GM23338 (cell line): ENCODE data around the gene PSMB2. TPM values are rescaled to one million over a fixed set of nuclear protein-coding genes. Genes with fewer than 3 reads are reported as not detected.

Experiments used
- ATAC-seq: fragments of 200-7000 bp; cut with Tn5 transposase; 3 replicates; pipeline ENCODE4 v1.9.1; 2020
- DNase-seq: peaks from one replicate; pipeline ENCODE4 v3.0.0-alpha.2; 2015; ENCODE audit warnings: low spot score
- H2AFZ ChIP-seq: fragments of 200-600 bp; sonication (generic); 2 replicates; pipeline ENCODE4 v1.8.0; 2016; ENCODE audit warnings: antibody characterized with exemption, mild to moderate bottlenecking, moderate library complexity
- H3F3A ChIP-seq: fragments of 200-600 bp; sonication (generic); replicated peaks from 2 replicates; pipeline ENCODE4 v1.8.0; 2017; ENCODE audit warnings: antibody characterized with exemption, mixed run types, low read depth
- H3K27ac ChIP-seq: fragments of 200-600 bp; sonication (generic); 2 replicates; pipeline ENCODE4 v1.6.1; 2016; ENCODE audit warnings: low read depth
- H3K27me3 ChIP-seq: fragments of 200-600 bp; sonication (generic); 2 replicates; pipeline ENCODE4 v1.8.0; 2016; ENCODE audit warnings: mild to moderate bottlenecking, mixed run types, moderate library complexity; ENCODE audit not compliant: insufficient read depth
- H3K36me3 ChIP-seq: fragments of 200-600 bp; sonication (generic); 2 replicates; pipeline ENCODE4 v1.8.0; 2016; ENCODE audit warnings: mild to moderate bottlenecking; ENCODE audit not compliant: insufficient read depth
- H3K4me1 ChIP-seq: fragments of 200-600 bp; sonication (generic); 2 replicates; pipeline ENCODE4 v1.8.0; 2016; ENCODE audit warnings: mild to moderate bottlenecking, moderate library complexity; ENCODE audit not compliant: insufficient read depth
- H3K4me2 ChIP-seq: fragments of 200-600 bp; sonication (generic); 2 replicates; pipeline ENCODE4 v1.7.1; 2017; ENCODE audit warnings: mixed run types
- H3K4me3 ChIP-seq: fragments of 200-600 bp; sonication (generic); 2 replicates; pipeline ENCODE4 v1.6.1; 2016; ENCODE audit warnings: mixed run types
- H3K79me2 ChIP-seq: fragments of 200-600 bp; sonication (generic); replicated peaks from 2 replicates; pipeline ENCODE4 v1.8.0; 2017; ENCODE audit warnings: mild to moderate bottlenecking; ENCODE audit not compliant: insufficient read depth
- H3K9me2 ChIP-seq: fragments of 200-600 bp; sonication (generic); 2 replicates; pipeline ENCODE4 v1.8.0; 2017; ENCODE audit not compliant: insufficient read depth
- H4K20me1 ChIP-seq: fragments of 200-600 bp; sonication (generic); replicated peaks from 2 replicates; pipeline ENCODE4 v1.8.0; 2017; ENCODE audit warnings: mild to moderate bottlenecking; ENCODE audit not compliant: insufficient read depth
- H3K27ac Mint-ChIP-seq: 2 replicates; pipeline ENCODE4 v1.8.0; 2020; ENCODE audit warnings: inconsistent platforms, mild to moderate bottlenecking, moderate library complexity, mixed read lengths
- H3K27me3 Mint-ChIP-seq: 3 replicates; pipeline ENCODE4 v1.8.0; 2022; ENCODE audit warnings: low read depth, mild to moderate bottlenecking, moderate library complexity, mixed read lengths, inconsistent platforms; ENCODE audit not compliant: insufficient read depth, poor library complexity
- H3K36me3 Mint-ChIP-seq: 3 replicates; pipeline ENCODE4 v1.8.0; 2021; ENCODE audit warnings: low read depth, mild to moderate bottlenecking, inconsistent platforms, moderate library complexity, mixed read lengths
- H3K4me1 Mint-ChIP-seq: 3 replicates; pipeline ENCODE4 v1.8.0; 2020; ENCODE audit warnings: mild to moderate bottlenecking, inconsistent platforms, mixed read lengths
- H3K4me3 Mint-ChIP-seq: 3 replicates; pipeline ENCODE4 v1.8.0; 2021; ENCODE audit warnings: moderate library complexity, mild to moderate bottlenecking, inconsistent platforms, mixed read lengths
- H3K9me3 Mint-ChIP-seq: 3 replicates; pipeline ENCODE4 v1.8.0; 2020; ENCODE audit warnings: moderate library complexity, mild to moderate bottlenecking, inconsistent platforms, mixed read lengths
- CREB1 ChIP-seq: fragments of 250-450 bp; sonication (Bioruptor Pico); IDR thresholded peaks from 2 replicates; pipeline ENCODE4 v1.5.0; 2020; ENCODE audit warnings: low read depth, mild to moderate bottlenecking, moderate library complexity
- CTCF ChIP-seq, 2 experiments: fragments of 200-600 bp in 1 of 2; sonication (generic) in 1 of 2; conservative IDR thresholded peaks; 2 replicates each; pipeline versions ENCODE4 v1.5.1 to v1.6.1; 2016 to 2017; ENCODE audit warnings: antibody characterized with exemption in 2 of 2, low read depth in 2 of 2, mild to moderate bottlenecking in 2 of 2, moderate library complexity in 1 of 2
- POLR2AphosphoS5 ChIP-seq: IDR thresholded peaks from 2 replicates; pipeline ENCODE4 v1.6.1; 2016; ENCODE audit warnings: antibody characterized with exemption, low read depth
- polyA plus RNA-seq: library from polyadenylated mRNA; unstranded; fragments of >200 nt; fragmentation: Nextera tagmentation; extraction: Ambion mirVana; gene quantifications from 2 replicates; pipeline ENCODE4 v1.2.1, GENCODE V29; 2016
- total RNA-seq: library from RNA; depleted of rRNA; stranded (reverse); fragments of >200 nt; shearing (Covaris generic); gene quantifications from 2 replicates; pipeline ENCODE4 v1.2.3, GENCODE V29; 2014; rRNA removed
- TF ChIP-seq, protein P1 (sequence below): IDR thresholded peaks from one replicate; pipeline ENCODE4 v1.6.1; 2018; ENCODE audit warnings: antibody characterized with exemption; ENCODE audit not compliant: unreplicated experiment
- TF ChIP-seq, protein P2 (sequence below): IDR thresholded peaks from 2 replicates; pipeline ENCODE4 v1.6.1; 2016; ENCODE audit warnings: antibody characterized with exemption

Gene PSMB2
- total and polyA plus RNA-seq, 2 experiments from 2014 or later: 68.2 to 147 TPM

GRCh38 chr1:35554266-35555211, 86.8 kb downstream of the PSMB2 start:
- DNase-seq: peak; percentile 95
- H3K79me2 ChIP-seq: peaks cover 65% of the 10 kb centered on the region
- H3K4me2 ChIP-seq: peak overlapping the region; percentile 71

DNA sequence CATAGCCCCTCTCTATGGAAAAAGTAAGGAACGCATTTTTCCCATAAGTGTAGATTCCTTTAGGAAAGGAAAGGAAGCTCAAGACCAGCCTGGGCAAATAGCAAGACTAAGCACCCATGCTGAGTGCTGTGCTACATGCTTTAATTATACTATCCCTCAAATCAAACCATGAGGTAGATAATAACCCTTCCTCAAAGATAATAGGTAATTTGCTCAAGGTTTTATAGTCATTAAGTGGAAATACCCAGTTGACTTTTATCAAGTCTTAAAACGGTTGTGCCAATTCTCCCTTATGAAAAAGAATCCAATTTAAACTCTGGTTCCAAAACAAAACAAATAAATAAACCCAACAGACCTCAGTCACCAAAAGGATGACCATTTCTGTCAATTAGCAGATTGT, 87.5 kb downstream of the PSMB2 start:
- H3K4me3 ChIP-seq: peak overlapping the region; percentile 91
- no peak overlapping the region for H2AFZ ChIP-seq
- DNase-seq (no peak), ATAC-seq (no peak)
- no peaks in the 10 kb centered on the region for H3K27me3 ChIP-seq
- H3K9me2 ChIP-seq: no peaks in the 10 kb centered on the region
- H3K27ac ChIP-seq: peak overlapping the region; percentile 96
- no peaks in the 10 kb centered on the region for H4K20me1 ChIP-seq
- H3K4me1 Mint-ChIP-seq: peaks cover 41% of the 10 kb centered on the region
- H3K79me2 ChIP-seq: peaks cover 72% of the 10 kb centered on the region
- H3K27me3 Mint-ChIP-seq: peaks cover 13% of the 10 kb centered on the region
- H3K4me3 Mint-ChIP-seq: peak overlapping the region; percentile 98
- peaks cover 13% of the 10 kb centered on the region for H3F3A ChIP-seq
- H3K36me3 ChIP-seq: peaks cover 7% of the 10 kb centered on the region; the same call in 1 of the 2 replicates
- peaks cover 30% of the 10 kb centered on the region for H3K4me1 ChIP-seq
- peaks cover 43% of the 10 kb centered on the region for H3K36me3 Mint-ChIP-seq
- H3K27ac Mint-ChIP-seq: peak overlapping the region; percentile 91
- peak overlapping the region; percentile 66 for H3K4me2 ChIP-seq
- no peak for TF ChIP-seq CTCF (conservative IDR thresholded peaks at IDR 0.05; ENCODE audit: low read depth in 2 of 2)
- TF ChIP-seq, protein P1, sequence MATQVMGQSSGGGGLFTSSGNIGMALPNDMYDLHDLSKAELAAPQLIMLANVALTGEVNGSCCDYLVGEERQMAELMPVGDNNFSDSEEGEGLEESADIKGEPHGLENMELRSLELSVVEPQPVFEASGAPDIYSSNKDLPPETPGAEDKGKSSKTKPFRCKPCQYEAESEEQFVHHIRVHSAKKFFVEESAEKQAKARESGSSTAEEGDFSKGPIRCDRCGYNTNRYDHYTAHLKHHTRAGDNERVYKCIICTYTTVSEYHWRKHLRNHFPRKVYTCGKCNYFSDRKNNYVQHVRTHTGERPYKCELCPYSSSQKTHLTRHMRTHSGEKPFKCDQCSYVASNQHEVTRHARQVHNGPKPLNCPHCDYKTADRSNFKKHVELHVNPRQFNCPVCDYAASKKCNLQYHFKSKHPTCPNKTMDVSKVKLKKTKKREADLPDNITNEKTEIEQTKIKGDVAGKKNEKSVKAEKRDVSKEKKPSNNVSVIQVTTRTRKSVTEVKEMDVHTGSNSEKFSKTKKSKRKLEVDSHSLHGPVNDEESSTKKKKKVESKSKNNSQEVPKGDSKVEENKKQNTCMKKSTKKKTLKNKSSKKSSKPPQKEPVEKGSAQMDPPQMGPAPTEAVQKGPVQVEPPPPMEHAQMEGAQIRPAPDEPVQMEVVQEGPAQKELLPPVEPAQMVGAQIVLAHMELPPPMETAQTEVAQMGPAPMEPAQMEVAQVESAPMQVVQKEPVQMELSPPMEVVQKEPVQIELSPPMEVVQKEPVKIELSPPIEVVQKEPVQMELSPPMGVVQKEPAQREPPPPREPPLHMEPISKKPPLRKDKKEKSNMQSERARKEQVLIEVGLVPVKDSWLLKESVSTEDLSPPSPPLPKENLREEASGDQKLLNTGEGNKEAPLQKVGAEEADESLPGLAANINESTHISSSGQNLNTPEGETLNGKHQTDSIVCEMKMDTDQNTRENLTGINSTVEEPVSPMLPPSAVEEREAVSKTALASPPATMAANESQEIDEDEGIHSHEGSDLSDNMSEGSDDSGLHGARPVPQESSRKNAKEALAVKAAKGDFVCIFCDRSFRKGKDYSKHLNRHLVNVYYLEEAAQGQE: no peak
- H3K9me3 Mint-ChIP-seq: peaks cover 3% of the 10 kb centered on the region; the same call in 1 of the 3 replicates

More at GRCh38 chr1:35554266-35555211, 86.8 kb downstream of the PSMB2 start:
- Mint-ChIP-seq H3K36me3 (peaks cover 38% of the 10 kb centered on the region), H3K4me1 (peaks cover 45% of the 10 kb centered on the region), H3K27me3 (peaks cover 14% of the 10 kb centered on the region), H3K27ac (peak overlapping the region; percentile 93), H3K4me3 (peak overlapping the region; percentile 98), H3K9me3 (peaks cover 3% of the 10 kb centered on the region; the same call in 1 of the 3 replicates)
- Histone ChIP-seq H3F3A (peaks cover 13% of the 10 kb centered on the region), H3K36me3 (peaks cover 7% of the 10 kb centered on the region; the same call in 1 of the 2 replicates), H3K27me3 (no peaks in the 10 kb centered on the region), H3K4me3 (peak overlapping the region; percentile 91), H3K9me2 (no peaks in the 10 kb centered on the region), H2AFZ (no peak overlapping the region), H3K27ac (peak overlapping the region; percentile 96), H4K20me1 (no peaks in the 10 kb centered on the region), H3K4me1 (peaks cover 34% of the 10 kb centered on the region)
- TF ChIP-seq POLR2AphosphoS5 (peak; percentile 39; the same call in 1 of the 2 replicates), CREB1 (CRISPR knock-in tag) (peak; percentile 69; the same call in 1 of the 2 replicates)
- TF ChIP-seq, protein P2, sequence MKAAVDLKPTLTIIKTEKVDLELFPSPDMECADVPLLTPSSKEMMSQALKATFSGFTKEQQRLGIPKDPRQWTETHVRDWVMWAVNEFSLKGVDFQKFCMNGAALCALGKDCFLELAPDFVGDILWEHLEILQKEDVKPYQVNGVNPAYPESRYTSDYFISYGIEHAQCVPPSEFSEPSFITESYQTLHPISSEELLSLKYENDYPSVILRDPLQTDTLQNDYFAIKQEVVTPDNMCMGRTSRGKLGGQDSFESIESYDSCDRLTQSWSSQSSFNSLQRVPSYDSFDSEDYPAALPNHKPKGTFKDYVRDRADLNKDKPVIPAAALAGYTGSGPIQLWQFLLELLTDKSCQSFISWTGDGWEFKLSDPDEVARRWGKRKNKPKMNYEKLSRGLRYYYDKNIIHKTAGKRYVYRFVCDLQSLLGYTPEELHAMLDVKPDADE: no peak
- peak; percentile 57 for ATAC-seq

Other genes starting within 250 kb of the PSMB2 start
- gene KIAA0319L, start 84.1 kb downstream of the PSMB2 start, total RNA-seq: 74.0 and 75.1 TPM in 2 replicates
- 25.6 and 27.2 TPM in 2 replicates for gene KIAA0319L, start 84.1 kb downstream of the PSMB2 start, polyA plus RNA-seq
- gene NCDN, start 83.7 kb downstream of the PSMB2 start, total RNA-seq: 43.1 and 44.2 TPM in 2 replicates
- gene NCDN, start 83.7 kb downstream of the PSMB2 start, polyA plus RNA-seq: 13.2 and 14.7 TPM in 2 replicates
- 0.12 and 1.4 TPM in 2 replicates for gene TFAP2E, start 68.2 kb downstream of the PSMB2 start, total RNA-seq
- gene TFAP2E, start 68.2 kb downstream of the PSMB2 start, polyA plus RNA-seq: 0.34 TPM in 1 of 2 replicates, not detected in the other
- gene C1orf216, start 77.4 kb upstream of the PSMB2 start, total RNA-seq: 13.9 and 21.5 TPM in 2 replicates
- 4.0 and 4.7 TPM in 2 replicates for gene C1orf216, start 77.4 kb upstream of the PSMB2 start, polyA plus RNA-seq
- gene CLSPN, start 128.5 kb upstream of the PSMB2 start, total RNA-seq: 30.4 and 32.5 TPM in 2 replicates
- gene CLSPN, start 128.5 kb upstream of the PSMB2 start, polyA plus RNA-seq: 43.8 and 46.1 TPM in 2 replicates
- gene AGO4, start 166.5 kb upstream of the PSMB2 start, total RNA-seq: 6.8 and 9.7 TPM in 2 replicates
- gene AGO4, start 166.5 kb upstream of the PSMB2 start, polyA plus RNA-seq: 1.7 and 1.8 TPM in 2 replicates
- 58.5 and 65.1 TPM in 2 replicates for gene AGO1, start 241.7 kb upstream of the PSMB2 start, total RNA-seq
- gene AGO1, start 241.7 kb upstream of the PSMB2 start, polyA plus RNA-seq: 8.6 and 10.6 TPM in 2 replicates